GM10248 (cell line): ENCODE results near the gene DBNDD2.

Experiments used
- CTCF ChIA-PET: fragments of 300-600 bp; sonication (Branson Sonifier 250); formaldehyde crosslinking; extraction: SDS; loops from one replicate; lab custom pipeline; 2021; ENCODE audit warnings: antibody characterized with exemption; lab: Yijun Ruan, JAX
- POLR2A ChIA-PET: fragments of 350-650 bp; sonication (Branson Sonifier 250); formaldehyde crosslinking; extraction: SDS; loops from one replicate; lab custom pipeline; 2020; ENCODE audit warnings: antibody characterized with exemption; lab: Yijun Ruan, JAX
- DNase-seq: peaks from one replicate; pipeline ENCODE4 v3.0.0; 2012; ENCODE audit errors: extremely low spot score
- TF ChIP-seq, protein P1 (sequence below): IDR thresholded peaks from 2 replicates; pipeline ENCODE4 v1.5.1; 2012; ENCODE audit warnings: mild to moderate bottlenecking, low read depth; ENCODE audit errors: extremely low read depth, missing control alignments, control extremely low read depth

Gene DBNDD2

GRCh38 chr20:45452772-45453691, 44.9 kb downstream of the DBNDD2 start:
- CTCF ChIA-PET: interaction anchor here (0.6 to 11.8 kb wide), 13 partner anchors 12 to 534 kb away, joined by 3 to 120 read pairs (median 6); partner anchors contain the start of gene SYS1
- TF ChIP-seq, protein P1, sequence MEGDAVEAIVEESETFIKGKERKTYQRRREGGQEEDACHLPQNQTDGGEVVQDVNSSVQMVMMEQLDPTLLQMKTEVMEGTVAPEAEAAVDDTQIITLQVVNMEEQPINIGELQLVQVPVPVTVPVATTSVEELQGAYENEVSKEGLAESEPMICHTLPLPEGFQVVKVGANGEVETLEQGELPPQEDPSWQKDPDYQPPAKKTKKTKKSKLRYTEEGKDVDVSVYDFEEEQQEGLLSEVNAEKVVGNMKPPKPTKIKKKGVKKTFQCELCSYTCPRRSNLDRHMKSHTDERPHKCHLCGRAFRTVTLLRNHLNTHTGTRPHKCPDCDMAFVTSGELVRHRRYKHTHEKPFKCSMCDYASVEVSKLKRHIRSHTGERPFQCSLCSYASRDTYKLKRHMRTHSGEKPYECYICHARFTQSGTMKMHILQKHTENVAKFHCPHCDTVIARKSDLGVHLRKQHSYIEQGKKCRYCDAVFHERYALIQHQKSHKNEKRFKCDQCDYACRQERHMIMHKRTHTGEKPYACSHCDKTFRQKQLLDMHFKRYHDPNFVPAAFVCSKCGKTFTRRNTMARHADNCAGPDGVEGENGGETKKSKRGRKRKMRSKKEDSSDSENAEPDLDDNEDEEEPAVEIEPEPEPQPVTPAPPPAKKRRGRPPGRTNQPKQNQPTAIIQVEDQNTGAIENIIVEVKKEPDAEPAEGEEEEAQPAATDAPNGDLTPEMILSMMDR: no peak
- DNase-seq: no peak
- POLR2A ChIA-PET: interaction anchor here (0.6 kb wide), 1 partner anchor 482 kb away, joined by 10 read pairs; no protein-coding TSS in a partner anchor

DNA sequence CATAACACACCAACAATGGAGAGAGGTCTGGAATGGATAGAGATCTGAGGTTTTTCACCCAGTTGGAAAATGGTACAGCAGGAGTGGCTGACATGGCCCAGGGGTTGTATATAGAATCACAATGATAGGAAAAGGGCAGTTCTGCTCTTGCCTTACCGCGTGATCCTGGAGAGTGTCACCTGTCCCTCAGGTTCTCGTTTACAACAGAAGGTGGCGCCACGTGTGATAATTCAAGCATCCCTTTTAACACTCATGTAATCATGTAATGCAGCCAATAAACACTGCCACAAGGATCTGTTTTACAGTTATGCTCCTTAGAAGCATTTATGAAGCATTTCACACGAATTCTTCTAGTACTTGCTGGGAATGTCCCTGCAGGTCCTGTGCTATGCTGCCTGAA, 48.5 kb downstream of the DBNDD2 start:
- TF ChIP-seq, protein P1: peak; percentile 36
- ChIA-PET POLR2A (no interaction called here), CTCF (interaction anchor here (0.9 to 11.8 kb wide), 6 partner anchors 9 to 315 kb away, joined by 3 to 120 read pairs (median 44); no protein-coding TSS in a partner anchor)
- DNase-seq: peak; percentile 35

DNA sequence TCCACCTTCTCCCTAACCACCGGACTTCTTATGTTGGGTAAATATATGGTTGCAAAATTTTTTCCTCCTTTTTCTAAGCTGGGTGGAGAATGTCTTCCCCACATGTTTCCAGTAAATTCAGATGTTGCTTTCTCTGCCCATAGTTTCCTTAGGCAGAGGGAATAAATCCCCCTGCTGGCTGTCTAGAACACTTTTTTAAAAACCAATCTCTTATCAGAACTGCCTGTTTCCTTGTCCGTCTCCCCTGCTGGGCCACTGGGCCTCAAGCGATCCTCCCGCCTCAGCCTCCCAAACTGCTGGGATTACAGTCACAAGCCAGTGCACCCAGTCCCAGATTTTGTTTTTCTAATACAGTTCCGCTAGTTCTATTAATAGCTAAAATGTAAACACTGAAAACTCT, 51.5 kb downstream of the DBNDD2 start:
- no peak for DNase-seq
- CTCF ChIA-PET: interaction anchor here (1.0 to 11.8 kb wide), 7 partner anchors 10 to 311 kb away, joined by 3 to 120 read pairs (median 12); partner anchors contain the start of gene SYS1
- POLR2A ChIA-PET: no interaction called here
- TF ChIP-seq, protein P1: no peak
